ENCODE data around the gene CCDC184.

DNA sequence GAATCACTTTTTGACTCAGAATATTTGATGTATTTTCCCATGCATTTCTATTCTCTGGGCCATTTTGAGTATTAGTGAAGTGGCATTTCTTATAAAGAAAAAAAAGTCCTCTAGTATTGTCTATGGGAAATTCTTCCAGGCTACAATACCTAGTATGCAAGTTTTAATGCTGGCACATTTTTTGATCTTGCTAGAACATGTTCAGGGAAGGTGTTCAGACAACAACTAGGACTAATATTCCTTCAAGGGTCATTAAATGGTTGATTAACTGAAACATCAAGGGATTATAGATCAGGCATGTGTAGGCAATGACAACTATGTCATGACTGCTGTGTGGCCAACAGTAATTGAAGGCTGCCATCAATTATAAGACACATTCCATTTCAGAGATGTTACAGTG is 7.7 kb downstream of the CCDC184 start:
- TF ChIP-seq, protein P1, sequence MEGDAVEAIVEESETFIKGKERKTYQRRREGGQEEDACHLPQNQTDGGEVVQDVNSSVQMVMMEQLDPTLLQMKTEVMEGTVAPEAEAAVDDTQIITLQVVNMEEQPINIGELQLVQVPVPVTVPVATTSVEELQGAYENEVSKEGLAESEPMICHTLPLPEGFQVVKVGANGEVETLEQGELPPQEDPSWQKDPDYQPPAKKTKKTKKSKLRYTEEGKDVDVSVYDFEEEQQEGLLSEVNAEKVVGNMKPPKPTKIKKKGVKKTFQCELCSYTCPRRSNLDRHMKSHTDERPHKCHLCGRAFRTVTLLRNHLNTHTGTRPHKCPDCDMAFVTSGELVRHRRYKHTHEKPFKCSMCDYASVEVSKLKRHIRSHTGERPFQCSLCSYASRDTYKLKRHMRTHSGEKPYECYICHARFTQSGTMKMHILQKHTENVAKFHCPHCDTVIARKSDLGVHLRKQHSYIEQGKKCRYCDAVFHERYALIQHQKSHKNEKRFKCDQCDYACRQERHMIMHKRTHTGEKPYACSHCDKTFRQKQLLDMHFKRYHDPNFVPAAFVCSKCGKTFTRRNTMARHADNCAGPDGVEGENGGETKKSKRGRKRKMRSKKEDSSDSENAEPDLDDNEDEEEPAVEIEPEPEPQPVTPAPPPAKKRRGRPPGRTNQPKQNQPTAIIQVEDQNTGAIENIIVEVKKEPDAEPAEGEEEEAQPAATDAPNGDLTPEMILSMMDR (conservative IDR thresholded peaks at IDR 0.05; ENCODE audit: low read depth, low read length), result no peak
- no peak for TF ChIP-seq EZH2 (IDR thresholded peaks at IDR 0.05; ENCODE audit: borderline replicate concordance, low read depth, low read length, poor library complexity, severe bottlenecking)
